CD4-positive, alpha-beta T cell treated with Interleukin-6 at 100 ng/mL for 8 hours (primary cell): ENCODE data around the gene FYN.
"Not testable (repeated sequence)": the region's sequence is repeated elsewhere in the genome, so short reads cannot be mapped to it uniquely, and the experiment has no call there.

Experiments used
- DNase-seq: peaks from one replicate; pipeline ENCODE4 v3.0.0-alpha.2; 2020; ENCODE audit warnings: mixed read lengths, low spot score

FYN gene

GRCh38 chr6:111873178-111874024 is at the start of gene FYN:
FYN (minus strand) TSS chr6:111873452; CDS start chr6:111720051, 153,401 bp downstream.
- peak; percentile 98 for DNase-seq

- no peak for DNase-seq
Measured at GRCh38 chr6:111922454-111923297, 49.4 kb upstream of the FYN start.

- no peak for DNase-seq
Measured at GRCh38 chr6:111921103-111921502, 47.9 kb upstream of the FYN start.

GRCh38 chr6:111920578-111920977 is 47.3 kb upstream of the FYN start:
- no peak for DNase-seq

GRCh38 chr6:111918825-111919224 is 45.6 kb upstream of the FYN start:
- no peak for DNase-seq

GRCh38 chr6:111916747-111917146 is 43.5 kb upstream of the FYN start:
- no peak for DNase-seq

GRCh38 chr6:111914617-111915016 is 41.4 kb upstream of the FYN start:
- no peak for DNase-seq

- DNase-seq, result no peak
Measured at GRCh38 chr6:111912904-111913303, 39.7 kb upstream of the FYN start.

- no peak for DNase-seq
Measured at GRCh38 chr6:111911428-111911827, 38.2 kb upstream of the FYN start.

GRCh38 chr6:111909238-111909637 is 36.0 kb upstream of the FYN start:
- DNase-seq, result no peak

GRCh38 chr6:111908365-111908764 is 35.1 kb upstream of the FYN start:
- not testable (repeated sequence) for DNase-seq

- DNase-seq, result no peak
Measured at GRCh38 chr6:111900735-111901134, 27.5 kb upstream of the FYN start.

GRCh38 chr6:111899531-111899930 is 26.3 kb upstream of the FYN start:
- no peak for DNase-seq

GRCh38 chr6:111898452-111898851 is 25.2 kb upstream of the FYN start:
- DNase-seq, result no peak

GRCh38 chr6:111894951-111895350 is 21.7 kb upstream of the FYN start:
- DNase-seq, result no peak

GRCh38 chr6:111894272-111894671 is 21.0 kb upstream of the FYN start:
- DNase-seq, result no peak

GRCh38 chr6:111892431-111892830 is 19.2 kb upstream of the FYN start:
- no peak for DNase-seq

- DNase-seq, result no peak
Measured at GRCh38 chr6:111890988-111891387, 17.7 kb upstream of the FYN start.

GRCh38 chr6:111888928-111889695 is 15.9 kb upstream of the FYN start:
- DNase-seq, result no peak

GRCh38 chr6:111886793-111887192 is 13.5 kb upstream of the FYN start:
- DNase-seq, result not testable (repeated sequence)

GRCh38 chr6:111885373-111886027 is 12.2 kb upstream of the FYN start:
- no peak for DNase-seq

GRCh38 chr6:111884068-111884467 is 10.8 kb upstream of the FYN start:
- no peak for DNase-seq
